ENCODE measurements around the gene CYB5RL.

DNA sequence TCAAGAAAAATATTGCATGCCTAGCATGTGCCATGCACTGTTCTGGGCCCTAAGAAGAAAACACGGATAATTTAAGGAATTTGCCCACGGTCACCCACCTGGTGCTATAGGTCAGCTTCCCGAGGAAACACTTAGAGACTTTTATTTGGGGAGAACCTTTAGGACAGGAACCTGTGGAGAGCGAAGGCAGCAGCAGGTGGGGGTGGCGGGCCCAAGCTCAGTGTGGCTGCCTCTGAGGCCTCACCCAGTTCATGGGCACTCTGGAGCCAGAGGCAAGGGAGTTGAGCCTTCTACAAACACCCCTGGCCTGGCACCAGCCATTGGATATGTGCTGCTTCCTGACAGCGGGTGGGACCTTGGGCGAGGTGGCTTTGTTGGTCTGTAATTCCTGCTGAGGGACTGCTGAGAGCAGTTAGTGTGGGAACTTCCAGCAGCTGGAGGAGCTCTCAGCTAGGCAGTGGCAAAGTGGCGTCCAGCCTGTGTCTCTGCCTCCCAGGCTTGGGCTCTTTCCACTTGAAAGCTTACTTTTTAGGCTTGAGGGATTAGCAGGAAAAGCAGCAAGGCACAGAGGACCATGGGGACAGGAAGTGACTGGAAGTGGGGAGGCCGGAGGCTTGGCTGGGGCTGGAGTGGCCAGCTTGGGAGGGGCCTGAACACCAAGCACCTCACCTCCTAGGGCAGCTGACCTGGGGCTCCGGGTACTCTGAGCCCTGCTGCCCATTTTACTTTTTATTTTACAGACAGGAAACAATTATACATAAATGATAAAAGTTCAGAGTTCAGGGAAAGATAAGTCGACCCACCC is 19.3 kb upstream of the CYB5RL start:
- TF ChIP-seq, protein P1, sequence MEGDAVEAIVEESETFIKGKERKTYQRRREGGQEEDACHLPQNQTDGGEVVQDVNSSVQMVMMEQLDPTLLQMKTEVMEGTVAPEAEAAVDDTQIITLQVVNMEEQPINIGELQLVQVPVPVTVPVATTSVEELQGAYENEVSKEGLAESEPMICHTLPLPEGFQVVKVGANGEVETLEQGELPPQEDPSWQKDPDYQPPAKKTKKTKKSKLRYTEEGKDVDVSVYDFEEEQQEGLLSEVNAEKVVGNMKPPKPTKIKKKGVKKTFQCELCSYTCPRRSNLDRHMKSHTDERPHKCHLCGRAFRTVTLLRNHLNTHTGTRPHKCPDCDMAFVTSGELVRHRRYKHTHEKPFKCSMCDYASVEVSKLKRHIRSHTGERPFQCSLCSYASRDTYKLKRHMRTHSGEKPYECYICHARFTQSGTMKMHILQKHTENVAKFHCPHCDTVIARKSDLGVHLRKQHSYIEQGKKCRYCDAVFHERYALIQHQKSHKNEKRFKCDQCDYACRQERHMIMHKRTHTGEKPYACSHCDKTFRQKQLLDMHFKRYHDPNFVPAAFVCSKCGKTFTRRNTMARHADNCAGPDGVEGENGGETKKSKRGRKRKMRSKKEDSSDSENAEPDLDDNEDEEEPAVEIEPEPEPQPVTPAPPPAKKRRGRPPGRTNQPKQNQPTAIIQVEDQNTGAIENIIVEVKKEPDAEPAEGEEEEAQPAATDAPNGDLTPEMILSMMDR (IDR thresholded peaks at IDR 0.05; ENCODE audit: insufficient read depth, low read length, poor library complexity, severe bottlenecking) = no peak
- TF ChIP-seq EZH2phosphoT487 (conservative IDR thresholded peaks at IDR 0.05; ENCODE audit: low read length) = no peak

Measured in SU-DHL-6 (cell line).